Right lobe of liver (tissue), 6 donors: ENCODE data around the gene PGAP3. TPM values are rescaled to one million over a fixed set of nuclear protein-coding genes. Genes with fewer than 3 reads are reported as not detected.
A peak's percentile ranks its signal among the peaks of the same experiment; 100 is the strongest.

Experiments
- ATAC-seq, 4 donors: fragments of 200-7000 bp; cut with Tn5 transposase; one replicate each; pipeline ENCODE4 v1.9.1; 2020; ENCODE audit warnings: mild to moderate bottlenecking in 4 of 4, moderate library complexity in 4 of 4
- DNase-seq, 3 donors: peaks; one replicate each; pipeline ENCODE4 v3.0.0-alpha.2; 2020
- H3K27ac ChIP-seq, 3 donors: fragments of 200-600 bp; one replicate each; pipeline ENCODE4 v1.8.0; 2022
- H3K27me3 ChIP-seq, 2 donors: fragments of 200-600 bp; one replicate each; pipeline ENCODE4 v1.8.0; 2022
- H3K36me3 ChIP-seq, 4 donors: fragments of 200-600 bp; sonication (generic) in 1 of 4; one replicate each; pipeline versions ENCODE4 v1.5.1 to v1.8.0; 2017 to 2022; ENCODE audit warnings: control low read depth in 1 of 4
- H3K4me1 ChIP-seq, 4 donors: fragments of 200-600 bp; sonication (generic) in 1 of 4; one replicate each; pipeline versions ENCODE4 v1.5.1 to v1.8.0; 2017 to 2022; ENCODE audit warnings: control low read depth in 1 of 4
- H3K4me3 ChIP-seq, 3 donors: fragments of 200-600 bp; one replicate each; pipeline ENCODE4 v1.8.0; 2022
- H3K9me3 ChIP-seq, 4 donors: fragments of 200-600 bp; sonication (generic) in 1 of 4; one replicate each; pipeline versions ENCODE4 v1.5.1 to v1.8.0; 2017 to 2022; ENCODE audit warnings: control low read depth in 1 of 4
- POLR2A ChIP-seq: fragments of 450-650 bp; IDR thresholded peaks from one replicate; pipeline ENCODE4 v1.6.1; 2017; ENCODE audit warnings: antibody characterized with exemption, mild to moderate bottlenecking
- WGBS: methylation state at CpG from one replicate; pipeline ENCODE4 v1.1.6; 2018; ENCODE audit warnings: low coverage, low lambda C conversion rate; ENCODE audit not compliant: insufficient coverage; ENCODE audit errors: missing lambda C conversion rate; 5-methylcytosine and 5-hydroxymethylcytosine counted together
- intact Hi-C, 2 donors: fragments of 100-400 bp; cut with DNase I; formaldehyde crosslinking; loops; one replicate each; pipeline versions ENCODE4 v1.11.2 to v1.14.1; 2022
- total RNA-seq, 6 experiments: library from RNA; depleted of rRNA in 2 of 6; stranded (reverse); fragments of >200 nt in 2 of 6; fragmentation: NEBNext Ultra II Directional in 3 of 6; extraction: Animal tissue kit (Norgen Biotek cat#: 25700) in 3 of 6; gene quantifications; one replicate each; pipeline versions ENCODE4 v1.1.0 to v1.2.4, GENCODE V29; 2016 to 2023
- TF ChIP-seq, protein P1 (sequence below), 4 donors: fragments of 200-600 bp in 3 of 4; fragments of 450-650 bp in 1 of 4; IDR thresholded peaks; one replicate each; pipeline versions ENCODE4 v1.5.1 to v1.8.0; 2016 to 2022; ENCODE audit warnings: antibody characterized with exemption in 4 of 4, mild to moderate bottlenecking in 2 of 4
- donor health status: DM: no; HTN: yes; CAD: no.
- donor health status: DM: no; HTN: no; CAD: no.
- donor health status: DM: no; HTN: no; CAD: no.
- donor health status: DM: no; HTN: yes; CAD: no.
- donor health status: DM: no; HTN: yes; CAD: no.

PGAP3 gene
- total RNA-seq, 6 experiments from 2014 or later: 9.7 to 25.7 (median 18.3) TPM

DNA sequence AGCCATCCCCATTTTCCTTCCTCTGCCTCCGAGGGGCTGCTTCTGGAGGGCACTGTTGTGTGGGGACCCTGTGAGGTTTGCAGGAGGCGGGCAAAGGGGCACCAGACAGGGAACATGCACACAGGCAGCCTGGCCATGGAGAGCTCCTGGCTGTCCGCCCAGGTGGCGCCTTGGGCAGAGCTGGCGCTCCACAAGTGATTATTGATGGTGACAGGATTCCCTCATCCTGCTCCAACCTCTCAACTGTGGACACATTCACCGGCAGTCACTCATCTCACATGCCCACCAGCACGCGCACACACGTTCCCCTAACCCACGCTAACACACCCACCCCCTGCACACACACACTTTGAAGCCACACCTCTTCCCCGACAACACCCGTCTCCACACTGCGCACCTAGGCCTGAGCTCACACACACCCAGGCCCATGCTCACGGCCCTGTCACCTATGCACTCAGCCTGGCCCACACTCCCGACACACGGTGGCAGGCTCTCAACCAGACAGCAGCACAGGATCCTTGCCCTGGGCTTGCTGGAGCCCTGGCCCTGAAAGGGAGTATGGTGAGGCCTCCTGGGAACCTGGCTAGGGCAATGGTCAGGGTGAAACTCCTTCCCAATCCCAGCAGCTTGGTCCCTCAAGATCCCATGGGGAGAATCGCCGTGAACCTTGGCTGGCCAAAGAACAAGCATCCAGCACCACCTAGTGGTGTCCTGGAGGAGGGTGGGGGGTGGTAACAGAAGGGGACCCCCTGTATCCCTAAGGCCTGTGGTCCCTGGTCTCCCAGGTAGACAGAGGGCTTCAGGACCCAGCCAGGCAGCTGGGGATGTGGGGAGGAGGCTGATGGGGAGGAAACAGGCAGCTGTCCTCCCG is 16.0 kb downstream of the PGAP3 start:
- TF ChIP-seq POLR2A: no peak
- TF ChIP-seq, protein P1, sequence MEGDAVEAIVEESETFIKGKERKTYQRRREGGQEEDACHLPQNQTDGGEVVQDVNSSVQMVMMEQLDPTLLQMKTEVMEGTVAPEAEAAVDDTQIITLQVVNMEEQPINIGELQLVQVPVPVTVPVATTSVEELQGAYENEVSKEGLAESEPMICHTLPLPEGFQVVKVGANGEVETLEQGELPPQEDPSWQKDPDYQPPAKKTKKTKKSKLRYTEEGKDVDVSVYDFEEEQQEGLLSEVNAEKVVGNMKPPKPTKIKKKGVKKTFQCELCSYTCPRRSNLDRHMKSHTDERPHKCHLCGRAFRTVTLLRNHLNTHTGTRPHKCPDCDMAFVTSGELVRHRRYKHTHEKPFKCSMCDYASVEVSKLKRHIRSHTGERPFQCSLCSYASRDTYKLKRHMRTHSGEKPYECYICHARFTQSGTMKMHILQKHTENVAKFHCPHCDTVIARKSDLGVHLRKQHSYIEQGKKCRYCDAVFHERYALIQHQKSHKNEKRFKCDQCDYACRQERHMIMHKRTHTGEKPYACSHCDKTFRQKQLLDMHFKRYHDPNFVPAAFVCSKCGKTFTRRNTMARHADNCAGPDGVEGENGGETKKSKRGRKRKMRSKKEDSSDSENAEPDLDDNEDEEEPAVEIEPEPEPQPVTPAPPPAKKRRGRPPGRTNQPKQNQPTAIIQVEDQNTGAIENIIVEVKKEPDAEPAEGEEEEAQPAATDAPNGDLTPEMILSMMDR (IDR thresholded peaks at IDR 0.05): peak; percentile 52 to 63 (median 58)
- 6% methylated on average over 5 of the region's 19 CpGs for WGBS
- Histone ChIP-seq H3K36me3 (no peaks in the 10 kb centered on the region), H3K9me3 (no peaks in the 10 kb centered on the region), H3K27ac (no peak overlapping the region), H3K4me3 (no peak overlapping the region), H3K27me3 (peaks cover 0 to 4% of the 10 kb centered on the region in 2 donors), H3K4me1 (peaks cover 0 to 18% (median 3%) of the 10 kb centered on the region in 4 donors)
- peak; percentile 51 to 64 (median 56) for ATAC-seq
- peak in 2 of 3 donors; percentile 42 to 55 for DNase-seq
- intact Hi-C loops: loop anchor here (5.0 to 10.0 kb wide), 2 partner anchors 47 to 55 kb away; partner anchors contain the start of gene PPP1R1B (in 1 of the 2)

- peaks cover 0 to 4% of the 10 kb centered on the region in 2 donors for H3K27me3 ChIP-seq
- no peaks in the 10 kb centered on the region for H3K9me3 ChIP-seq
- no peak for TF ChIP-seq POLR2A
- TF ChIP-seq, protein P1 (IDR thresholded peaks at IDR 0.05): no peak
- no peak overlapping the region for H3K27ac ChIP-seq
- intact Hi-C loops: loop anchor here (5.0 to 10.0 kb wide), 2 partner anchors 46 to 57 kb away; partner anchors contain the start of gene PPP1R1B (in 1 of the 2)
- ATAC-seq: no peak
- H3K4me1 ChIP-seq: peaks cover 0 to 26% (median 8%) of the 10 kb centered on the region in 4 donors
- no peaks in the 10 kb centered on the region for H3K36me3 ChIP-seq
- DNase-seq: no peak
- no peak overlapping the region for H3K4me3 ChIP-seq
- WGBS: 73% methylated on average over 2 of the region's 4 CpGs
Measured at GRCh38 chr17:39670746-39671145, 17.1 kb downstream of the PGAP3 start.

DNA sequence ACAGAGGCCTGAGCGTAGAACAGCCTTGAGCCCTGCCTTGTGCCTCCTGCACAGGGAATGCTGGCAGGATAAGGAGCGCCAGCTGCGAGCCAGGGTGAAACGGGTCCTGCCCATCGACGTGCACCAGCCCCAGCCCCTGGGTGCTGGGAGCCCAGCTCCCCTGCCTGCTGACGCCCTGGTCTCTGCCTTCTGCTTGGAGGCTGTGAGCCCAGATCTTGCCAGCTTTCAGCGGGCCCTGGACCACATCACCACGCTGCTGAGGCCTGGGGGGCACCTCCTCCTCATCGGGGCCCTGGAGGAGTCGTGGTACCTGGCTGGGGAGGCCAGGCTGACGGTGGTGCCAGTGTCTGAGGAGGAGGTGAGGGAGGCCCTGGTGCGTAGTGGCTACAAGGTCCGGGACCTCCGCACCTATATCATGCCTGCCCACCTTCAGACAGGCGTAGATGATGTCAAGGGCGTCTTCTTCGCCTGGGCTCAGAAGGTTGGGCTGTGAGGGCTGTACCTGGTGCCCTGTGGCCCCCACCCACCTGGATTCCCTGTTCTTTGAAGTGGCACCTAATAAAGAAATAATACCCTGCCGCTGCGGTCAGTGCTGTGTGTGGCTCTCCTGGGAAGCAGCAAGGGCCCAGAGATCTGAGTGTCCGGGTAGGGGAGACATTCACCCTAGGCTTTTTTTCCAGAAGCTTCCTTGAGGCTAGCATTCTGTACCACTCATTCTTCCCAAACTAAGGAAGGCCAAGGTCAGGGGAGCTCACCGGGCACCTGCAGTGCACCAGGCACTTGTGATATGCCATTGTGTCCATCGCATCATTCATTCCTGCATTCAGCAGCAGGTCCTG is 17.7 kb downstream of the PGAP3 start:
- no peak overlapping the region for H3K4me3 ChIP-seq
- intact Hi-C loops: loop anchor here (5.0 to 10.0 kb wide), 2 partner anchors 45 to 57 kb away; partner anchors contain the start of gene PPP1R1B (in 1 of the 2)
- no peaks in the 10 kb centered on the region for H3K36me3 ChIP-seq
- no peak overlapping the region for H3K27ac ChIP-seq
- DNase-seq: no peak
- peaks cover 0 to 4% of the 10 kb centered on the region in 2 donors for H3K27me3 ChIP-seq
- peaks cover 0 to 26% (median 10%) of the 10 kb centered on the region in 4 donors for H3K4me1 ChIP-seq
- TF ChIP-seq, protein P1 (IDR thresholded peaks at IDR 0.05): no peak
- no peak for TF ChIP-seq POLR2A
- 93% methylated on average over 4 of the region's 23 CpGs for WGBS
- H3K9me3 ChIP-seq: no peaks in the 10 kb centered on the region
- ATAC-seq: no peak
